ENCODE measurements around the gene SAMD1. TPM values are rescaled to one million over a fixed set of nuclear protein-coding genes. Genes with fewer than 3 reads are reported as not detected.

SAMD1 gene
- total and polyA plus RNA-seq, 2 experiments from 2014 or later = 32.2 to 69.0 TPM

DNA sequence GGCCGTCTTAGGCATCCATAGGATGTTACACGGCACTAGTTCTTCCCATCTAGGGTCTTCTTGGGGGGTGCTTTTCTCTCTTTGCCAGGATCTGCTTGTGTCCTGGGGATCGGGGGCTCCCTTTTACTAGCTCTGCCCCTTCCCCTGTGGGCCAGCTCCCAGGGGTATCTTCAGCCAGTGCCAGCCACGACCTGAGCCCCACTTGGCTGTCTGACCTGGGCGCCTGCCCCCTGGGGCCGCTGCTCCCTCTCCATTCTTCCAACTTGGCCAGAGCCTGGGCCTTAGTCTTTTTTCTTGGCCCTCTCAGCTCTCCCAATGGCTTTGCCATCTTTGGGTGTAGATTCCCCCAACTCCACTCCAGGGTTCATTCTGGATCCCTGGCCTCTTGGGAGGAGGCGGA, 23.9 kb upstream of the SAMD1 start (continued):
- no peak for TF ChIP-seq ZNF462 (CRISPR knock-in tag; IDR thresholded peaks at IDR 0.05)
- no peak for TF ChIP-seq EZH2 (IDR thresholded peaks at IDR 0.05; ENCODE audit: low read depth, unreplicated experiment)

GRCh38 chr19:14113762-14114414, 23.3 kb upstream of the SAMD1 start:
- H2AFZ ChIP-seq = no peak overlapping the region
- H3K27me3 ChIP-seq (ENCODE audit: insufficient read depth) = no peaks in the 10 kb centered on the region
- no peak overlapping the region for H3K27ac ChIP-seq (ENCODE audit: low read depth)
- peaks cover 46% of the 10 kb centered on the region for H3K4me1 ChIP-seq (ENCODE audit: insufficient read depth)
- H3K4me3 ChIP-seq = no peak overlapping the region
- ATAC-seq = no peak
- no peaks in the 10 kb centered on the region; the same call in 2 of the 3 replicates for H3K36me3 Mint-ChIP-seq (ENCODE audit: low read depth)
- peak; percentile 57 for DNase-seq (ENCODE audit: low spot score)
- no peaks in the 10 kb centered on the region; the same call in 2 of the 3 replicates for H3K9me3 Mint-ChIP-seq
- TF ChIP-seq ZNF331 (CRISPR knock-in tag; IDR thresholded peaks at IDR 0.05; ENCODE audit: low read depth) = no peak
- TF ChIP-seq, protein P1, sequence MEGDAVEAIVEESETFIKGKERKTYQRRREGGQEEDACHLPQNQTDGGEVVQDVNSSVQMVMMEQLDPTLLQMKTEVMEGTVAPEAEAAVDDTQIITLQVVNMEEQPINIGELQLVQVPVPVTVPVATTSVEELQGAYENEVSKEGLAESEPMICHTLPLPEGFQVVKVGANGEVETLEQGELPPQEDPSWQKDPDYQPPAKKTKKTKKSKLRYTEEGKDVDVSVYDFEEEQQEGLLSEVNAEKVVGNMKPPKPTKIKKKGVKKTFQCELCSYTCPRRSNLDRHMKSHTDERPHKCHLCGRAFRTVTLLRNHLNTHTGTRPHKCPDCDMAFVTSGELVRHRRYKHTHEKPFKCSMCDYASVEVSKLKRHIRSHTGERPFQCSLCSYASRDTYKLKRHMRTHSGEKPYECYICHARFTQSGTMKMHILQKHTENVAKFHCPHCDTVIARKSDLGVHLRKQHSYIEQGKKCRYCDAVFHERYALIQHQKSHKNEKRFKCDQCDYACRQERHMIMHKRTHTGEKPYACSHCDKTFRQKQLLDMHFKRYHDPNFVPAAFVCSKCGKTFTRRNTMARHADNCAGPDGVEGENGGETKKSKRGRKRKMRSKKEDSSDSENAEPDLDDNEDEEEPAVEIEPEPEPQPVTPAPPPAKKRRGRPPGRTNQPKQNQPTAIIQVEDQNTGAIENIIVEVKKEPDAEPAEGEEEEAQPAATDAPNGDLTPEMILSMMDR (conservative IDR thresholded peaks at IDR 0.05; ENCODE audit: low read depth in 2 of 2) = peak; percentile 66 to 70
- no peak overlapping the region for H3K4me3 Mint-ChIP-seq
- peak overlapping the region; percentile 68 for H3K4me2 ChIP-seq
- no peaks in the 10 kb centered on the region for H3K9me2 ChIP-seq (ENCODE audit: insufficient read depth)
- H3K27ac Mint-ChIP-seq = no peak overlapping the region
- H3K79me2 ChIP-seq (replicated peaks; ENCODE audit: insufficient read depth) = peaks cover 17% of the 10 kb centered on the region
- H3F3A ChIP-seq (replicated peaks; ENCODE audit: low read depth) = peaks cover 21% of the 10 kb centered on the region
- H3K36me3 ChIP-seq (ENCODE audit: insufficient read depth) = no peaks in the 10 kb centered on the region
- peaks cover 9% of the 10 kb centered on the region for H3K27me3 Mint-ChIP-seq (ENCODE audit: insufficient read depth, low read depth, poor library complexity)
- H4K20me1 ChIP-seq (replicated peaks; ENCODE audit: insufficient read depth) = peaks cover 11% of the 10 kb centered on the region
- H3K4me1 Mint-ChIP-seq = peaks cover 41% of the 10 kb centered on the region
